OCI-LY1 (cell line): ENCODE measurements around the gene RGS14.
"Not testable (repeated sequence)": the region's sequence is repeated elsewhere in the genome, so short reads cannot be mapped to it uniquely, and the experiment has no call there.

Source experiments
- H2AFZ ChIP-seq: fragments of 200-600 bp; sonication (generic), shearing (Covaris generic); 2 replicates; pipeline ENCODE4 v1.6.0; 2014; ENCODE audit warnings: antibody characterized with exemption, mild to moderate bottlenecking, low read length
- H3F3A ChIP-seq: fragments of 200-600 bp; sonication (generic), shearing (Covaris generic); 2 replicates; pipeline ENCODE4 v1.6.0; 2014; ENCODE audit warnings: mild to moderate bottlenecking, antibody characterized with exemption, low read length, moderate library complexity; ENCODE audit not compliant: insufficient read depth
- H3K27ac ChIP-seq: fragments of 200-600 bp; sonication (generic); 2 replicates; pipeline ENCODE4 v1.5.1; 2014; ENCODE audit warnings: low read length, mixed run types, mild to moderate bottlenecking, low read depth; ENCODE audit not compliant: poor library complexity, severe bottlenecking
- H3K27me3 ChIP-seq: fragments of 200-600 bp; sonication (generic); 2 replicates; pipeline ENCODE4 v1.6.0; 2014; ENCODE audit warnings: antibody characterized with exemption, mild to moderate bottlenecking, low read length, moderate library complexity; ENCODE audit not compliant: insufficient read depth
- H3K36me3 ChIP-seq: fragments of 200-600 bp; sonication (generic); 2 replicates; pipeline ENCODE4 v1.6.1; 2014; ENCODE audit warnings: mild to moderate bottlenecking, antibody characterized with exemption, low read length, moderate library complexity, mixed read lengths; ENCODE audit not compliant: insufficient read depth
- H3K4me1 ChIP-seq: fragments of 200-600 bp; sonication (generic); 2 replicates; pipeline ENCODE4 v1.5.1; 2014; ENCODE audit warnings: mild to moderate bottlenecking, low read length, moderate library complexity; ENCODE audit not compliant: insufficient read depth, severe bottlenecking
- H3K4me2 ChIP-seq: fragments of 200-600 bp; sonication (generic), shearing (Covaris generic); 2 replicates; pipeline ENCODE4 v1.6.1; 2014; ENCODE audit warnings: low read length
- H3K4me3 ChIP-seq: fragments of 200-600 bp; sonication (generic); 2 replicates; pipeline ENCODE4 v1.5.1; 2014; ENCODE audit warnings: low read length, low read depth, mild to moderate bottlenecking, mixed read lengths; ENCODE audit not compliant: poor library complexity, severe bottlenecking
- H3K79me2 ChIP-seq: fragments of 200-600 bp; shearing (Covaris generic); 2 replicates; pipeline ENCODE4 v1.6.1; 2016; ENCODE audit warnings: mixed run types, low read length, mixed read lengths; ENCODE audit not compliant: insufficient read depth
- H3K9ac ChIP-seq: fragments of 200-600 bp; sonication (generic), shearing (Covaris generic); 2 replicates; pipeline ENCODE4 v1.6.1; 2014; ENCODE audit warnings: mild to moderate bottlenecking, low read length, mixed read lengths
- H3K9me2 ChIP-seq: fragments of 200-600 bp; sonication (generic), shearing (Covaris generic); 2 replicates; pipeline ENCODE4 v1.6.1; 2014; ENCODE audit warnings: low read depth, mild to moderate bottlenecking, low read length, mixed read lengths
- H3K9me3 ChIP-seq: fragments of 200-600 bp; shearing (Covaris generic); 2 replicates; pipeline ENCODE4 v1.6.1; 2014; ENCODE audit warnings: low read length, mixed read lengths
- H4K20me1 ChIP-seq: fragments of 200-600 bp; sonication (generic), shearing (Covaris generic); 2 replicates; pipeline ENCODE4 v1.6.0; 2016; ENCODE audit warnings: mild to moderate bottlenecking, low read length; ENCODE audit not compliant: insufficient read depth
- EZH2 ChIP-seq: fragments of 200-600 bp; sonication (generic), shearing (Covaris generic); IDR thresholded peaks from 2 replicates; pipeline ENCODE4 v1.8.0; 2017; ENCODE audit warnings: borderline replicate concordance, mixed run types, mild to moderate bottlenecking, antibody characterized with exemption, low read length, moderate library complexity, mixed read lengths
- TF ChIP-seq, protein P1 (sequence below): fragments of 200-600 bp; sonication (generic), shearing (Covaris generic); IDR thresholded peaks from 2 replicates; pipeline ENCODE4 v1.5.1; 2017; ENCODE audit warnings: mild to moderate bottlenecking, antibody characterized with exemption, low read length, moderate library complexity, mixed read lengths

RGS14 gene

DNA sequence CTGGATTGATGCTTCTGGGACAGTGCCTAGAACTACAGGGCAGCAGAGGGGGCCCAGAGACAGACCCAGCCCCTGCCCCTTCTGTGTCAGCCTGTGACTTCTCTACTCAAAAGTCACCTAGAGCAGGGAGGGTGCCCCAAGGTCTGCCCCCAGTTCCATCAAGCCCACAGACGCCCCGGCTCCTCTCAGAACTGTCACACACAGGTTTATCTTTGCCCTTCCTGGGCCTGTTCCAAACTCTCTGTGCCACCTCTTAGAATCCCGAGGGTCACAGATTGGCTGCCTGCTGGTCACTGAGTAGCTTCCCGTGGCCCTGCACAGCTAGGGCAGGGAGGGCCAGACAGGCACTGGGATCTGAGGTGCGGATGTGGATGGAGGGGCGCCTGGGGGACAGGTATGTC, 1.7 kb downstream of the RGS14 start:
- Histone ChIP-seq H3K9ac (peak overlapping the region; percentile 13; the same call in 1 of the 2 replicates), H3K4me2 (peak overlapping the region; percentile 81; the same call in 1 of the 2 replicates), H3F3A (no peaks in the 10 kb centered on the region), H2AFZ (no peak overlapping the region), H3K9me2 (no peaks in the 10 kb centered on the region), H3K4me1 (peaks cover 69% of the 10 kb centered on the region), H3K9me3 (no peaks in the 10 kb centered on the region), H3K36me3 (no peaks in the 10 kb centered on the region), H3K4me3 (peak overlapping the region; percentile 70), H4K20me1 (no peaks in the 10 kb centered on the region), H3K79me2 (no peaks in the 10 kb centered on the region), H3K27ac (peak overlapping the region; percentile 84), H3K27me3 (no peaks in the 10 kb centered on the region)
- TF ChIP-seq, protein P1, sequence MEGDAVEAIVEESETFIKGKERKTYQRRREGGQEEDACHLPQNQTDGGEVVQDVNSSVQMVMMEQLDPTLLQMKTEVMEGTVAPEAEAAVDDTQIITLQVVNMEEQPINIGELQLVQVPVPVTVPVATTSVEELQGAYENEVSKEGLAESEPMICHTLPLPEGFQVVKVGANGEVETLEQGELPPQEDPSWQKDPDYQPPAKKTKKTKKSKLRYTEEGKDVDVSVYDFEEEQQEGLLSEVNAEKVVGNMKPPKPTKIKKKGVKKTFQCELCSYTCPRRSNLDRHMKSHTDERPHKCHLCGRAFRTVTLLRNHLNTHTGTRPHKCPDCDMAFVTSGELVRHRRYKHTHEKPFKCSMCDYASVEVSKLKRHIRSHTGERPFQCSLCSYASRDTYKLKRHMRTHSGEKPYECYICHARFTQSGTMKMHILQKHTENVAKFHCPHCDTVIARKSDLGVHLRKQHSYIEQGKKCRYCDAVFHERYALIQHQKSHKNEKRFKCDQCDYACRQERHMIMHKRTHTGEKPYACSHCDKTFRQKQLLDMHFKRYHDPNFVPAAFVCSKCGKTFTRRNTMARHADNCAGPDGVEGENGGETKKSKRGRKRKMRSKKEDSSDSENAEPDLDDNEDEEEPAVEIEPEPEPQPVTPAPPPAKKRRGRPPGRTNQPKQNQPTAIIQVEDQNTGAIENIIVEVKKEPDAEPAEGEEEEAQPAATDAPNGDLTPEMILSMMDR, result no peak
- no peak for TF ChIP-seq EZH2

DNA sequence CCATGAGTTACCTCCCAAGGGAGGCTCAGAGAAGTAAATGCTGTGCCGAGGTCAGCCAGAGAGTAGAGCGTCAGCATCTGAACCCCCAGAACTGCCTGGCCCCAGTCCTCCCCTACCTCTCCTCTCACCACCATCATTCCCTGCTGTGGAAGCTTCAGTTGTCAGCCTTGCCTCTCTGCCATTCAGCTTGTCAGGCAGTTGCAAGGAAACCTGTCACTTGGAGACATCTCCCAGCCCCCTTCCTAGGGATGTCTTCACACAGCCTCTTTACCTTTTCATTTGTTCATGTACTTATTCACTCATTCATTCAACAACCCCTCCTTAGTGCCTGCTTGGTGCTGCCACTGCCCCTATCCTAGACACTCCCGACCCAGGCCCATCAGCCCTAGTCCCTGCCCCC, 2.1 kb downstream of the RGS14 start:
- Histone ChIP-seq H3K4me2 (peak overlapping the region; percentile 81; the same call in 1 of the 2 replicates), H3K27me3 (no peaks in the 10 kb centered on the region), H3K79me2 (no peaks in the 10 kb centered on the region), H3K4me1 (peaks cover 69% of the 10 kb centered on the region), H2AFZ (no peak overlapping the region), H3K9me2 (no peaks in the 10 kb centered on the region), H3K9ac (peak overlapping the region; percentile 13; the same call in 1 of the 2 replicates), H3K4me3 (peak overlapping the region; percentile 70), H4K20me1 (no peaks in the 10 kb centered on the region), H3F3A (no peaks in the 10 kb centered on the region), H3K36me3 (no peaks in the 10 kb centered on the region), H3K9me3 (no peaks in the 10 kb centered on the region), H3K27ac (peak overlapping the region; percentile 84)
- TF ChIP-seq, protein P1, result no peak
- no peak for TF ChIP-seq EZH2

DNA sequence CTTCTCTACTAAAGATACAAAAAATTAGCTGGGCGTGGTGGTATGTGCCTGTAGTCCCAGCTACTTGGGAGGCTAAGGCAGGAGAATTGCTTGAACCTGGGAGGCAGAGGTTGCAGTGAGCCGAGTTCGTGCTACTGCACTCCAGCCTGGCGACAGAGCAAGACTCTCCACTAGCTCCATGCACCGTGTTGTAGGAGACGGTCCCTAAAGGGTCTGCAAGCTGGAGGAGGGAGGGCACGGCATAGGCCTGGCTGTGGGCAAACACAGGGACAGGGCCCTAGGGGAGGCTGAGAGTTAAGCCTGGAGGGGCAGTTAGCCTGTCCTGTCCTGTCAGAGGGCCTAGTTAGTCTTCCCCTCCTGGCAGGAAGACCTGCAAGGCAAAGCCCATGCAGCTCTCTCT, 3.0 kb downstream of the RGS14 start:
- H3K9me2 ChIP-seq, H3F3A ChIP-seq, H3K4me3 ChIP-seq, H2AFZ ChIP-seq, H3K79me2 ChIP-seq, H3K27me3 ChIP-seq, H3K36me3 ChIP-seq, H3K4me2 ChIP-seq, H4K20me1 ChIP-seq, H3K9me3 ChIP-seq, H3K9ac ChIP-seq: not testable (repeated sequence)
- Histone ChIP-seq H3K4me1 (peaks cover 69% of the 10 kb centered on the region), H3K27ac (peak overlapping the region; percentile 90)

DNA sequence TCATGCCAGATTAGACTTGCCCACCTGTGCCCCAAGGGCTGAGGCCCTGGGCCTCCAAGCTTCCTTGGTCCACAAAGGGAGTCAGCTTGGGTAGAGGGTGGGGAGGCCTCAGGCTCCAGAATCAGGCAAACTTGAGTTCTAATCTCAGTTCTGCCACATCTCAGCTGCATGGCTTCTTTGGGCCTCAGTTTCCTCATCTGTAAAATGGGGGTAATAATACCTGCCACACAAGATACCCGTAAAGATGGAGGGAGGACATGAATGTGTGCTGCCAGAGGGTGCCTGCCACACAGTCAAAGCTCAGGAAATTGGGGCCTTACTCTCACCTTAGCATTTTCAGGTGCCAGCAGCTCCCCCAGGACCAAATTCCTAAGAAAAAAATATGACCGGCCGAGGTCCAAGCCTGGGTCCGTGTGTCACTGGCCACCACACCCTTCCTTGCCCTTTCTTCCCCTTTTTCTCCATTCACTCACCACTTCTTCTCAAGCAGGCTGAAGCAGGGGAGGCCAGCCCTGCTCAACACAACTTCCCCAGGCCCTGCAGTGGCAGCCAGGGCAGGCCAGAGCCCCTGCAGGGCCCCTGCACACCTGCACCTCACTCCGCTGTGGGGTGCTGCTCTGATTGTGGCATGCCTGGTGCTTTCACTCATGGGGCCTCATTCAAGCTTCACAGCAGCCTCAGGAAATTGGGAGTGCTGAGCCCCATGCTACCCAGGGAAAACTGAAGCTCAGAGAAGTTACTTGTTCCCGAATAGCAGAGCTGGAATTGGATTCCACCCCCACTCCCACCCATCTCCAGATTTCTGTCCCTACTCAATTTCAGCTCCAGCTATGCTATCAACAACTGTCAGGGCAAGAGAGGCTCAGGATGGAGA, 3.9 kb downstream of the RGS14 start:
- Histone ChIP-seq H3K27ac (peak overlapping the region; percentile 90), H3K9me3 (no peaks in the 10 kb centered on the region), H3K9ac (peak overlapping the region; percentile 69; the same call in 1 of the 2 replicates), H3F3A (no peaks in the 10 kb centered on the region), H3K9me2 (no peaks in the 10 kb centered on the region), H3K27me3 (no peaks in the 10 kb centered on the region), H3K4me3 (peak overlapping the region; percentile 63), H3K79me2 (no peaks in the 10 kb centered on the region), H2AFZ (no peak overlapping the region), H3K36me3 (no peaks in the 10 kb centered on the region), H3K4me1 (peaks cover 64% of the 10 kb centered on the region), H3K4me2 (peak overlapping the region; percentile 80), H4K20me1 (no peaks in the 10 kb centered on the region)
- TF ChIP-seq, protein P1, result 0 out of 2 replicates have a peak, but pooled peaks have one; percentile 3
- TF ChIP-seq EZH2, result no peak
